OCI-LY1 (cell line): ENCODE measurements around the gene SHF.

Source experiments
- H2AFZ ChIP-seq: fragments of 200-600 bp; sonication (generic), shearing (Covaris generic); 2 replicates; pipeline ENCODE4 v1.6.0; 2014; ENCODE audit warnings: antibody characterized with exemption, mild to moderate bottlenecking, low read length
- H3F3A ChIP-seq: fragments of 200-600 bp; sonication (generic), shearing (Covaris generic); 2 replicates; pipeline ENCODE4 v1.6.0; 2014; ENCODE audit warnings: mild to moderate bottlenecking, antibody characterized with exemption, low read length, moderate library complexity; ENCODE audit not compliant: insufficient read depth
- H3K27ac ChIP-seq: fragments of 200-600 bp; sonication (generic); 2 replicates; pipeline ENCODE4 v1.5.1; 2014; ENCODE audit warnings: low read length, mixed run types, mild to moderate bottlenecking, low read depth; ENCODE audit not compliant: poor library complexity, severe bottlenecking
- H3K27me3 ChIP-seq: fragments of 200-600 bp; sonication (generic); 2 replicates; pipeline ENCODE4 v1.6.0; 2014; ENCODE audit warnings: antibody characterized with exemption, mild to moderate bottlenecking, low read length, moderate library complexity; ENCODE audit not compliant: insufficient read depth
- H3K36me3 ChIP-seq: fragments of 200-600 bp; sonication (generic); 2 replicates; pipeline ENCODE4 v1.6.1; 2014; ENCODE audit warnings: mild to moderate bottlenecking, antibody characterized with exemption, low read length, moderate library complexity, mixed read lengths; ENCODE audit not compliant: insufficient read depth
- H3K4me1 ChIP-seq: fragments of 200-600 bp; sonication (generic); 2 replicates; pipeline ENCODE4 v1.5.1; 2014; ENCODE audit warnings: mild to moderate bottlenecking, low read length, moderate library complexity; ENCODE audit not compliant: insufficient read depth, severe bottlenecking
- H3K4me2 ChIP-seq: fragments of 200-600 bp; sonication (generic), shearing (Covaris generic); 2 replicates; pipeline ENCODE4 v1.6.1; 2014; ENCODE audit warnings: low read length
- H3K4me3 ChIP-seq: fragments of 200-600 bp; sonication (generic); 2 replicates; pipeline ENCODE4 v1.5.1; 2014; ENCODE audit warnings: low read length, low read depth, mild to moderate bottlenecking, mixed read lengths; ENCODE audit not compliant: poor library complexity, severe bottlenecking
- H3K79me2 ChIP-seq: fragments of 200-600 bp; shearing (Covaris generic); 2 replicates; pipeline ENCODE4 v1.6.1; 2016; ENCODE audit warnings: mixed run types, low read length, mixed read lengths; ENCODE audit not compliant: insufficient read depth
- H3K9ac ChIP-seq: fragments of 200-600 bp; sonication (generic), shearing (Covaris generic); 2 replicates; pipeline ENCODE4 v1.6.1; 2014; ENCODE audit warnings: mild to moderate bottlenecking, low read length, mixed read lengths
- H3K9me2 ChIP-seq: fragments of 200-600 bp; sonication (generic), shearing (Covaris generic); 2 replicates; pipeline ENCODE4 v1.6.1; 2014; ENCODE audit warnings: low read depth, mild to moderate bottlenecking, low read length, mixed read lengths
- H3K9me3 ChIP-seq: fragments of 200-600 bp; shearing (Covaris generic); 2 replicates; pipeline ENCODE4 v1.6.1; 2014; ENCODE audit warnings: low read length, mixed read lengths
- H4K20me1 ChIP-seq: fragments of 200-600 bp; sonication (generic), shearing (Covaris generic); 2 replicates; pipeline ENCODE4 v1.6.0; 2016; ENCODE audit warnings: mild to moderate bottlenecking, low read length; ENCODE audit not compliant: insufficient read depth
- EZH2 ChIP-seq: fragments of 200-600 bp; sonication (generic), shearing (Covaris generic); IDR thresholded peaks from 2 replicates; pipeline ENCODE4 v1.8.0; 2017; ENCODE audit warnings: borderline replicate concordance, mixed run types, mild to moderate bottlenecking, antibody characterized with exemption, low read length, moderate library complexity, mixed read lengths
- TF ChIP-seq, protein P1 (sequence below): fragments of 200-600 bp; sonication (generic), shearing (Covaris generic); IDR thresholded peaks from 2 replicates; pipeline ENCODE4 v1.5.1; 2017; ENCODE audit warnings: mild to moderate bottlenecking, antibody characterized with exemption, low read length, moderate library complexity, mixed read lengths

The SHF gene

DNA sequence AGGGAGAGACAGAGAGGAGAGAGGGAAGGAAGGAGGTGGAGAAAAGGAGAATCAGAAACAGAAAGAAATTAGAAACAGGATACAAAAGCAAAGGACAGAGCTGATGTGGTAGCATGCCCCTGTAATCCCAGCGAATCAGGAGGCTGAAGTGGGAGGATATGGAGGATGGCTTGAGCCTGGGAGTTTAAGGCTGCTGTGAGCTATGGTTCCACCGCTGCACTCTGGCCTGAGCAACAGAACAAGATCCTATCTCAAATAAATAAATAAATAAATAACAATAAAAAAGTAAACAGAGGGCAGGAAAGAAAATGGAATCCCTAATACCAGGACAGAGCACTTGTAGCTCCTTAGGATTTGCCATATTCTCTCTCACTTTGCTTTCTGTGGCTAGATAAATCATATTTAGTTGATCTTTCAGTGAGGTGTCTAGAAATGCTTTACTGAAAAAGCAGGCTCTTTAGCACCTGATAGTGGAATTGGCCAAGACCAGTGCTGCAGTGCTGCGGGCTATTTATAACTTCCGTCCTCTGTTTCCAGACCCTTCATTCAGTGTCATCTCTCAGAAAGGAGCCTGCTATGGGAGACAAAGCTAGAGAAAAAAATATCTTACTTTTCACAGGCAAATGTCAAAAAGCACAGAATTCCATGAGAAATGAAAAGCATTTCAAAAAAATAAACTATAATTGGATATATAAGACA, 44.2 kb upstream of the SHF start:
- no peak for TF ChIP-seq EZH2
- TF ChIP-seq, protein P1, sequence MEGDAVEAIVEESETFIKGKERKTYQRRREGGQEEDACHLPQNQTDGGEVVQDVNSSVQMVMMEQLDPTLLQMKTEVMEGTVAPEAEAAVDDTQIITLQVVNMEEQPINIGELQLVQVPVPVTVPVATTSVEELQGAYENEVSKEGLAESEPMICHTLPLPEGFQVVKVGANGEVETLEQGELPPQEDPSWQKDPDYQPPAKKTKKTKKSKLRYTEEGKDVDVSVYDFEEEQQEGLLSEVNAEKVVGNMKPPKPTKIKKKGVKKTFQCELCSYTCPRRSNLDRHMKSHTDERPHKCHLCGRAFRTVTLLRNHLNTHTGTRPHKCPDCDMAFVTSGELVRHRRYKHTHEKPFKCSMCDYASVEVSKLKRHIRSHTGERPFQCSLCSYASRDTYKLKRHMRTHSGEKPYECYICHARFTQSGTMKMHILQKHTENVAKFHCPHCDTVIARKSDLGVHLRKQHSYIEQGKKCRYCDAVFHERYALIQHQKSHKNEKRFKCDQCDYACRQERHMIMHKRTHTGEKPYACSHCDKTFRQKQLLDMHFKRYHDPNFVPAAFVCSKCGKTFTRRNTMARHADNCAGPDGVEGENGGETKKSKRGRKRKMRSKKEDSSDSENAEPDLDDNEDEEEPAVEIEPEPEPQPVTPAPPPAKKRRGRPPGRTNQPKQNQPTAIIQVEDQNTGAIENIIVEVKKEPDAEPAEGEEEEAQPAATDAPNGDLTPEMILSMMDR = no peak
- Histone ChIP-seq H3K4me3 (no peak overlapping the region), H3K36me3 (no peaks in the 10 kb centered on the region), H3K27me3 (no peaks in the 10 kb centered on the region), H3K4me1 (no peaks in the 10 kb centered on the region), H3F3A (no peaks in the 10 kb centered on the region), H3K79me2 (no peaks in the 10 kb centered on the region), H3K9me3 (no peaks in the 10 kb centered on the region), H4K20me1 (no peaks in the 10 kb centered on the region), H3K9ac (no peak overlapping the region), H3K27ac (no peak overlapping the region), H2AFZ (no peak overlapping the region), H3K4me2 (no peak overlapping the region), H3K9me2 (no peaks in the 10 kb centered on the region)

DNA sequence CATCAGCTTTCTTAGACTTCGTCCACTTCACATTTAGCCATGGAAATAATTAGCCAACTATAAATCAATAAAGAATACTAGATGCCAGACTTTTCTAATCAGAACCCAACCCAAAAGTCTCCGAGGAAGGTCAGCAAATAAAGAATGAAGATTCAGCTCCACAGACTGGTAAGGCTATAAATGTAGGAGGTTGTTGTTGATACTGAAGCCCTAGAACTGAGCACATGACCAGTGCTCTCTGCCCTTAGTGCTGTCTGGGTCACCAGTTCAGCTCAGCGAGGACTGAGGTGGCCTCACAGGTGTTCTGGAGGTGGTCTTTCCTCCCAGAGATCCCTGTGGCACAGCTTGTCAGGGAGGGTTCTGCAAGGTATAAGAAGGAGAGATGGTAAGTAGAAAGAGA, 43.4 kb upstream of the SHF start:
- Histone ChIP-seq H3K9me3 (no peaks in the 10 kb centered on the region), H3K9ac (no peak overlapping the region), H2AFZ (no peak overlapping the region), H4K20me1 (no peaks in the 10 kb centered on the region), H3K79me2 (no peaks in the 10 kb centered on the region), H3K4me3 (no peak overlapping the region), H3K4me1 (no peaks in the 10 kb centered on the region), H3K27ac (no peak overlapping the region), H3K9me2 (no peaks in the 10 kb centered on the region), H3K27me3 (no peaks in the 10 kb centered on the region), H3F3A (no peaks in the 10 kb centered on the region), H3K36me3 (no peaks in the 10 kb centered on the region), H3K4me2 (no peak overlapping the region)
- no peak for TF ChIP-seq EZH2
- TF ChIP-seq, protein P1 = no peak

DNA sequence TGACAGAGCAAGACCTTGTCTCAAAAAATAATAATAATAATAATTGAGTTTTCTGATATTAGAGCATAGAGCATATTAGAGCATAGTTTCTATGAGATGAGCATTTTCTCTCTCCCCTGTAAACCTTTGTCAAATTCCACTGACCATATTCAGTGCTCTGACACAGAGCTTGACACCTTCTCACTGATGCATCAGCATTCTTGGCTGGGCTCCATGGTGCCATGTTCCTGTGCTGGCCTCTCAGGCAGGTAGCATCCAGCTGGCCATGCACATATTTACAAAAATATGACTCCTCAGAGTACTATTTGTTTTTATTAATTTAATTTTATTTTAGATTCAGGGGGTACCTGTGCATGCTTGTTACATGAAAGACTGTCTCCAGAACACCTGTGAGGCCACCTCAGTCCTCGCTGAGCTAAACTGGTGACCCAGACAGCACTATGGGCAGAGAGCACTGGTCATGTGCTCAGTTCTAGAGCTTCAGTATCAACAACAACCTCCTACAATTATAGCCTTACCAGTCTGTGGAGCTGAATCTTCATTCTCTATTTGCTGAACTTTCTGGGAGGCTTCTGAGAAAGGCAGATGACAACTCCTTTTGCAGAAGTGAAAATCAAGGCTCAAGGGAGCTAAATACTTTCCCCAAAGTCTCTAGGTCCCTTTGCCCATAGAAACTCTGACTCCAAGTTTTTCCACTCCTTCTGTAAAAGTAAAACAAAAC, 42.6 kb upstream of the SHF start:
- H3K27me3 ChIP-seq = no peaks in the 10 kb centered on the region
- no peaks in the 10 kb centered on the region for H3K9me3 ChIP-seq
- no peaks in the 10 kb centered on the region for H3K9me2 ChIP-seq
- no peaks in the 10 kb centered on the region for H3K4me1 ChIP-seq
- no peak for TF ChIP-seq EZH2
- TF ChIP-seq, protein P1 = no peak
- H3K4me3 ChIP-seq = no peak overlapping the region
- no peak overlapping the region for H2AFZ ChIP-seq
- no peak overlapping the region for H3K9ac ChIP-seq
- no peak overlapping the region for H3K4me2 ChIP-seq
- no peaks in the 10 kb centered on the region for H3K36me3 ChIP-seq
- no peaks in the 10 kb centered on the region for H4K20me1 ChIP-seq
- no peak overlapping the region for H3K27ac ChIP-seq
- no peaks in the 10 kb centered on the region for H3F3A ChIP-seq
- no peaks in the 10 kb centered on the region for H3K79me2 ChIP-seq
